MG63 (cell line): ENCODE results near the gene ITGA3. TPM values are rescaled to one million over a fixed set of nuclear protein-coding genes. Genes with fewer than 3 reads are reported as not detected.
"Not testable (repeated sequence)": the region's sequence is repeated elsewhere in the genome, so short reads cannot be mapped to it uniquely, and the experiment has no call there.

Source experiments
- DNase-seq: peaks from one replicate; pipeline ENCODE4 v3.0.0-alpha.2; 2020
- H3K27me3 ChIP-seq: fragments of 250-450 bp; sonication (Bioruptor Pico); 2 replicates; pipeline ENCODE4 v1.5.1; 2020; ENCODE audit warnings: mild to moderate bottlenecking, moderate library complexity
- H3K36me3 ChIP-seq: fragments of 250-450 bp; sonication (Bioruptor Pico); 2 replicates; pipeline ENCODE4 v1.5.1; 2020; ENCODE audit warnings: mild to moderate bottlenecking, moderate library complexity
- H3K4me3 ChIP-seq: fragments of 250-450 bp; sonication (Bioruptor Pico); 2 replicates; pipeline ENCODE4 v1.5.1; 2020; ENCODE audit warnings: mild to moderate bottlenecking, moderate library complexity
- H3K9me3 ChIP-seq: fragments of 250-450 bp; sonication (Bioruptor Pico); 2 replicates; pipeline ENCODE4 v1.5.1; 2020; ENCODE audit warnings: mild to moderate bottlenecking, moderate library complexity
- total RNA-seq: library from RNA; depleted of rRNA; stranded (reverse); fragments of >200 nt; shearing (Covaris generic); gene quantifications from 2 replicates; pipeline ENCODE4 v1.2.3, GENCODE V29; 2014; ENCODE audit warnings: low replicate concordance

ITGA3 gene
- total RNA-seq, 1 experiment from 2014 or later: 248 TPM

DNA sequence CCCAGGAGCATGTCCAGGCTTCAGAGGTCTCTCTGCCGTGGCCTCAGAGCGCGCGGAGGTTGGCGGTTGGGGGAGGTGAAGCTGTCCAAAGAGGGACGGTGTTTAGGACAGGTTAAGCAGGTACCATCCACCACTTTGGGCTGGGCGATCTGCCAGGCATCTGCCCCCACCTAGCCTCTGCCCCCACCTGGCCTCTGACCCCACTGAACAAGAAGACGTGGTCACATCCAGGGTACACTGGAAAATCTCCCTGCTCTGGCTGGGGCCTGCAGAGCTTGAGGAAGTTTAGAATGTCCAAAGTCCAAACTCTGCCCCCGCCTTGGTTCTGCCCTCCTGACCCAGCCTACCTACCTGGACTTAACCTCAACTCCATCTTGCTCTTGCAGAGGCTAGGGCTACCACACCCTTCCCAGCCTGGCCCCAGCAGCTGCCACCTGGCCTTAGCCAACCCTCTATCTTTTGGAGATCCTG, 1.6 kb downstream of the ITGA3 start:
- no peaks in the 10 kb centered on the region for H3K9me3 ChIP-seq
- peak overlapping the region; percentile 89 for H3K4me3 ChIP-seq
- no peaks in the 10 kb centered on the region for H3K27me3 ChIP-seq
- peaks cover 48% of the 10 kb centered on the region for H3K36me3 ChIP-seq
- DNase-seq: no peak

DNA sequence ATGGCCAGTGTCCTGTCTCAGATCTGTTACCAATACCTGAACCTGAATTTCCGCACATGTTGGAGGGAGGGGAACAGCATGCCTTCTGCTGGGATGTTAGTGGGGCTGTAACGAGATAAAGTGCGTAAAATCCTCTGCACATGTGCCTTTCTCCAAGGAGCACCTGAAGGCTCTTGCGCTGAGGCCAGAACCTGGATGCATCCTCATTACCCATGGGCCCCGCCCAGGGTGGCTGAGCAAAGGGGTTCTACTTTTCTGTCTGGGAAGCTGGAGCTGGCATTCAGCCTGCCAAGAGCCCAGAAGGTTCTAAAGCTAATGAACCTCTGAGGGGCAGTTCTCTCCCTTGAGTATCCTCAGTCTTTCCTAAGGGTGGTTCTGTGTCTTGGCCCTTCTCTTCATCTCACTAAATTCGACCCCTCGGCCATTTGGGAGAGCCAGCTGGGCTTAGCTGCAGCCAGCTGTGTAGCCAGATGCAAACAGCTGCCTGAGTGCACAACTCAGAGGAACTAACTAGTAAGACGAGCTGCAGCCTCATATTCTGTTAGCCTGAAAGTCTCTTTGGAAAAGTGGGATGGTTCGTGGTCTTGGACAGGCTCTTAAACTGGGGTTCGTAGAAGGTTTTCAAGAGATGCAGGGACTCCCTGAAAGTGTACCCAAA, 2.5 kb downstream of the ITGA3 start:
- H3K4me3 ChIP-seq: peak overlapping the region; percentile 89
- DNase-seq: no peak
- no peaks in the 10 kb centered on the region for H3K27me3 ChIP-seq
- H3K9me3 ChIP-seq: no peaks in the 10 kb centered on the region
- H3K36me3 ChIP-seq: peaks cover 54% of the 10 kb centered on the region

DNA sequence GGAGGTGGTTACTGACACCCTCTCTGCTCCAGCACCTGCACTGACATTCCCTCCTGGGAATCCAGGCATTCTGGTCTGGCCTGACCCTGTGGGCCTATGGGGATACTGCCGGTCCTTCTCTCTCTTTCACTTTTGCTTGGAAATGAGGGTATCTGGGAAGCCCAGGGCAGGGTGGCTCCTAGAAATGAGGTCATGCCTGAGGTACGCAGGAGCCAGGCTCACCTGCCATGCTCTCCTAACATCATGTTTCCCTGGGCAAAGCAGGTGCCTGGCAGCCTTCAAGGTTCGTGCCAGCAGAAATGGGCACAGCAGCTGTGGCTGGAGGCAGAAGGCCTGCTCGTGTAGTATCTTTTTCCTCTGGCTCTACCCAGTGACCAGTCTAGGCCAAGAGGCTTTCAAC, 3.3 kb downstream of the ITGA3 start:
- Histone ChIP-seq H3K9me3 (no peaks in the 10 kb centered on the region), H3K36me3 (peaks cover 62% of the 10 kb centered on the region), H3K27me3 (no peaks in the 10 kb centered on the region), H3K4me3 (peak overlapping the region; percentile 89)
- DNase-seq: no peak

DNA sequence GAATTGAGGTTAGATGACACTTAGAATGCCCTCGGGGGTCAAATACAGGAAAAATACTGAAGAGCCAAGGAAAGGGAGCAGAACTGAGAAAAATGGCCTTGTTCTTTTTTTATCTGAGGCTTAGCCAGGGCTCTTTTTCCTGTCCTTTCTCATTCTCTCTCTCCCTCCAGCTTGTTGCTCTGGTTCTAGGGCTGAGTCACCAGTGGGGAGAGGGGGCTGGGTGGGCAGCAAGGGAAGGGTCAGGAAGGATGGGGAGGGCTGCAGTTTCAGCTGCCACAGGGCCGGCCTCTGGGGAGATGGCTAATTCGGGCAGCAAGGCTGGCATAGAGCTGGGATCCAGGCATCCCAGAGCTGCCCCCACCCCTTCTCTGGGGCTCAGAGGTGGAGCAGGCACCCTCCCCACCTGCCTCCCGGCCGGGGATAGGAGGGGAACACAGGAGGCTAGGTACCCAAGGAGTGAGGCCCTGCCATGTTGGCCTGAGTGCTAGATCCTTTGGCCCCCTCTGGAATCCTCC, 3.9 kb downstream of the ITGA3 start:
- peaks cover 66% of the 10 kb centered on the region for H3K36me3 ChIP-seq

DNA sequence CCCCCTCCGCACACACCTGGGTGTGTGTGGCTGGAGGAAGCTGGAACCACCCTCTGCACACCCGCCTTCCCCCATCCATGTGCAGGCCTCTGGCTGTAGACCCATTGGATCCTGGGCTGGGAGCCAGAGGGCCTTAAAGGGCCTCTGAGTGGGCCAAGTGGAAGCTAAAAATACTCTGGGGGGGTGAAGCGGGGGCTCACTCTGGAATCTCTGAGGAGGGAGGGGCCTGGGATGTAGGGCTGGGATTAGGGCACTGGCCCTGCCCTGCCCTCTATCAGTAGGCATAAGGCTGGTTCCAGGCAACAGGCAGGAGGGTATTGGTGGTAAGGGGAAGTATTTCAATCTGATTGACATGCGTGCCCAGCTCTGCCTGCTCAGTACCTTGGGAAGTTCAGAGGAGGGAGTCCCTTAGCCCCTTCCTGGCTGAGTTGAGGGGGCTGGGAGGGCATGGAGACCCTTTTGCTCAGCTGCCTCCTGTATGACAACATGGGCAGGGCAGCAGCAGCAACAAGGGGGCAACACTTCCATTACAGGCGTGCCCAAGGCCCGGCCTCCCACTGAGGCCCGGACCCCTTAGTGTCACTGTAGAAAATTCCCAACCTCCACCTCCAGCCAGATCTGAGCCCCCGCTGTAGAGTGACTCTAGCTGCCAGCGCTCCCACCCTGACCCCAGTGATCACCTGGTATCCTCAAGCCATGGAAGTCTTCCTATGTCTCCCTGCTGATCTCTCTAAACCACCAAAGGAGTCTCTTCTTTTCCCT, 5.2 kb downstream of the ITGA3 start:
- H3K27me3 ChIP-seq: no peaks in the 10 kb centered on the region
- peaks cover 77% of the 10 kb centered on the region for H3K36me3 ChIP-seq
- H3K4me3 ChIP-seq: peak overlapping the region; percentile 3; the same call in 1 of the 2 replicates
- peak; percentile 97 for DNase-seq
- H3K9me3 ChIP-seq: no peaks in the 10 kb centered on the region

More for the DNA sequence above, 3.9 kb downstream of the ITGA3 start:
- peak; percentile 86 for DNase-seq
- peak overlapping the region; percentile 13 for H3K4me3 ChIP-seq
- no peaks in the 10 kb centered on the region for H3K9me3 ChIP-seq
- no peaks in the 10 kb centered on the region for H3K27me3 ChIP-seq

DNA sequence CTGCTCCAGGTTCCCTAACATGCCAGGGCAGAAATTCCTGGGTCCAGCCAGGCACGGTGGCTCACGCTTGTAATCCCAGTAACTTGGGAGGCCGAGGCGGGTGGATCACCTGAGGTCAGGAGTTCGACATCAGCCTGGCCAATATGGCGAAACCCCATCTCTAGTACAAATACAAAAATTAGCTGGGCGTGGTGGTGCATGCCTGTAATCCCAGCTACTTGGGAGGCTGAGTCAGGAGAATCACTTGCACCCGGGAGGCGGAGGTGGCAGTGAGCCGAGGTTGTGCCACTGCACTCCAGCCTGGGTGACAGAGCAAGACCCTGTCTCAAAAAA, 5.8 kb downstream of the ITGA3 start:
- DNase-seq: peak; percentile 55
- Histone ChIP-seq H3K36me3 (peaks cover 79% of the 10 kb centered on the region), H3K4me3 (peak overlapping the region; percentile 3; the same call in 1 of the 2 replicates)
- H3K27me3 ChIP-seq, H3K9me3 ChIP-seq: not testable (repeated sequence)

DNA sequence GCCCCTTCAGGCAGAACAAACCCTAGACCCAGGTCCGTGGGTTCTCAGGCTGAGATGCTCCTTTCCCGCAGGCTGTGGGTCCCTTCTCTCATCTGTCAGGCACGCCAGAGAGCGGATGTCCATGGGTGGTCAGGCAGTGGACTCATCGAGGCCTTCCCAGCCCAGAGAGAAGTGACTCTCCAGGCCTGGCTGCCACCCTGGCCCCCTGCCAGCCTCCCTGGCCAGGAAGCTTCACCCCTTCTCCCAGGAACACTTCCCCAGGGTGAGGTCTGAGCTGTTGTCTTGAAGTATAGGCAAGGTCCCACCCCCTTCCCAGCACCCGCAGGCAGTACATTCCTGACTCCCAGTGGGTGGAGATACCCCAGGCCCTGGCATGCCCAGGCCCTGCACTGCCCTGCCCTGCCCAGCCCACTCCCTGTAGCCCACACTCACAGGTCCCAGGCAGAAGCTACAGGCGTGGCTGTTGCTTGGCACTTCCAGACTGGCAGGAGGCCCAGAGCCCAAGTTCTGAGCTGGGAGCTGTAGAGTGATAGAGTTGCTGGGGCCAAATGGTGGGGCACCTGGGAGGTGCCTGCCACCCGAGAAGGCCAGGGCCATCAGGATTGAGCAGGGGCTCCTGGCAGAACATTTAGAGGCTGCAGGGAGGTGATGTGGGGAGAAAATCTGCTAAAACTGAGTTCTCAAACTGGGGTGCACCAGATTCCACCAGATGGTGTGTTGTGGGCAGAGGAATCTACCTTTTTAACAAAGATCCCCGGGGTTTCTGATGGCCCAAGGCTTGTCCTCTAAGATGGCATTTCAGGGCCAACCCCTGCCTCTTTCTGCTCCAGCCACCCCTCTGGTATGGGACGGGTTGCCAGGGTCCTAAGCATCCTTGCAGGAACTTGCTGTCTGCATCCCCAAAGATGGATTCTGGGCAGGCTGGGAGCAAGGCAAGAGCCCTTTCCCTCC, 6.7 kb downstream of the ITGA3 start:
- Histone ChIP-seq H3K27me3 (no peaks in the 10 kb centered on the region), H3K36me3 (peaks cover 79% of the 10 kb centered on the region), H3K4me3 (peak overlapping the region; percentile 14; the same call in 1 of the 2 replicates), H3K9me3 (no peaks in the 10 kb centered on the region)
- DNase-seq: peak; percentile 100

DNA sequence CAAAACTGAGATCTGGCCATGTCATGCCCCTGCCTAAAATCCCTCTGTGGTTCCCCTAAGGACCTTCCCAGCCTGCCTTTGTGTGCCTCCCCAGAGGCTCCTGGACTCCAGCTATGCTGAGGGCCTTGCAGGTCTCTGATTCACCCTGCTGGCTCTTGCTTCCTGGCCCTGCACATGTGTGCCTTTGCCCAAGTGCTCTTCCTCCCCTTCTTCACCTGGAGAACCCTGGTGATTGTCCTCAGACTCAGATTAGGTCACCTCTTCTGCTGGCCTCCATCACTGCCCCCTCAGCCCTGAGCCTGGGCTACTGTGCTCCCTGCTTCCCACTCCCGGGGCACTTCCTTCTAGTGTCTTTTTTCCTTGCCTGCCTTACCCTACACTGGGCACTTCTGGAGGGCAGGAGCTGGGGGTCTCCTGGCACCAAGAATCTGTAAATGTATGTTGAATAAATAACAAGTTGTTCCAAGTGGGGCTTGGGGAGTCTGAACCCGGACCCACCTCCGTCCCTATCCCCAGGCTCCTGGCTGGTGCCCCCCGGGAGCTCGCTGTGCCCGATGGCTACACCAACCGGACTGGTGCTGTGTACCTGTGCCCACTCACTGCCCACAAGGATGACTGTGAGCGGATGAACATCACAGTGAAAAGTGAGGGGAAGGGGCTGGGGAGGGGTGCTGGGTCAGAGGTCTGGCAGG, 7.8 kb downstream of the ITGA3 start:
- Histone ChIP-seq H3K4me3 (no peak overlapping the region), H3K9me3 (no peaks in the 10 kb centered on the region), H3K27me3 (no peaks in the 10 kb centered on the region), H3K36me3 (peaks cover 78% of the 10 kb centered on the region)
- peak; percentile 72 for DNase-seq

DNA sequence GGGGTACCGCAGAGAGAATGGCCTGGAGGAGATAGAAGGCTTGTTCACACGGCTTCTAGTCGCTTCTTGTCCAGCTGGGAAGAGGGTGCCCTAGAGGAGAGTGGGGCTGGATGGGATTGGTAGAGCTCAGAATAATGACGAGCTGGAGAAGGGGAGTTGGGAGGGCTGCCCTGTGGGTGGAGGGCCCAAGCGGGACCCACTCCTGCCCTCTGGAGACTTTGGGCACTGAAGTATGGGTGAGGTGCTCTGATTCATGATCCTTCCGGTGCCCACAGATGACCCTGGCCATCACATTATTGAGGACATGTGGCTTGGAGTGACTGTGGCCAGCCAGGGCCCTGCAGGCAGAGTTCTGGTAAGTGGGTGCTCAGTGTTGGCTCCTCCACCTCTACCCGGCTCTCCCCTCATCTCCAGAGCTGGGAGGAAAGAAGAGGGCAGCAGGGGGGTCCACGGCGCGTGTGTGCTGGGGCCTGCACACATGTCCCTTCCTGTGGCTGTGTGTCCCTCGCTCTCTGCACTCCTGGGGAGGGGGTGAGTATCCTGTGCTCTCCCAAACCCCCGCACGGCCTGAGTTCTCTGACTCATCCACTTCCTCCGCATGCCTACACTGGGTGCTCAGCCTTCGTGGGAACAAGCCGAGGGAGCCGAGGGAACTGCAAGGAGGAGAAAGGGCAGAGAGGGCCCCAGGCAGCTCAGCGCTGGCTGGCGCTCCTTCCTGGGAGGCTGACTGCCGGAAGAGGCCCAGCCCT, 8.5 kb downstream of the ITGA3 start:
- Histone ChIP-seq H3K36me3 (peaks cover 78% of the 10 kb centered on the region), H3K9me3 (no peaks in the 10 kb centered on the region), H3K27me3 (no peaks in the 10 kb centered on the region), H3K4me3 (no peak overlapping the region)
- DNase-seq: peak; percentile 99

DNA sequence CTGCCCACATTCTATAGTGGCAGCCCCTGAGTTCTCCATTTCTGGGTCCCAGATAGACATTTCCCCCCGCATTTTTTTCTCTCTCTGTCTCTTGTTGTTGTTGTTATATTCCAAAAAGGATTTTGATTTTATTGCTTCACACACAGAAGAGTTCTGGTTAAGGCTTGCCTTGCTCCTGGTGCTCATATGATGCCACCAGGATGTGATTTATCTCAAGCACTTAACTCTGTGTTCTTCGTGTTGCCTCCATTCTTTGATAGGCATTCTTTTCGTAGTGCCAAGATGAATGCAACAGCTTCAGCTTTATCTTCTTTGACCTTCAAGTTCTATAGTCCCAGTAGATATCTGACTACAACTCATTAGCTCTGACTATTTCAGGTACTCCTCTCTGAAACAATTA, 9.1 kb downstream of the ITGA3 start:
- peaks cover 83% of the 10 kb centered on the region for H3K36me3 ChIP-seq
- DNase-seq: no peak
- H3K4me3 ChIP-seq: no peak overlapping the region

DNA sequence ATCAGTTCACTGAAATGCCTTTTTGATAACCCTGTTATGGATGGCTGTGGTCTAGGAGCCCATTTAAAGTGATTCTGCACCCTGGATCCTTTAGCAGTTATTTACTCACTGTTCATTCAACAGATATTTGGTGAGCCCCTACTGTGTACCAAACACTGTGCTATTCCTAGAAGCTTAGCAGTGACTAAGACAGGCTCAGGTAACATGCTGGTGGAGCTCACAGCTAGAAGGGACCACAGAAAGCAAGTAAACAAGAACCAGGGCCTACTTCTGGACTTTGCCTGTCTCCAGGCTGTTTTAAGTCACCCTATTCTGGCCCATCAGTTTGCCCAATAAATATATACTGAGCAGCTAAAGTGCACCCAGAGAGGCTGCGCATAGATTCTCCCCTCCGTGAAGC, 11.1 kb downstream of the ITGA3 start:
- no peak overlapping the region for H3K4me3 ChIP-seq
- H3K36me3 ChIP-seq: peaks cover 86% of the 10 kb centered on the region
- no peak for DNase-seq
- H3K27me3 ChIP-seq: no peaks in the 10 kb centered on the region
- no peaks in the 10 kb centered on the region for H3K9me3 ChIP-seq

More for the DNA sequence above, 9.1 kb downstream of the ITGA3 start:
- Histone ChIP-seq H3K27me3 (no peaks in the 10 kb centered on the region), H3K9me3 (no peaks in the 10 kb centered on the region)

DNA sequence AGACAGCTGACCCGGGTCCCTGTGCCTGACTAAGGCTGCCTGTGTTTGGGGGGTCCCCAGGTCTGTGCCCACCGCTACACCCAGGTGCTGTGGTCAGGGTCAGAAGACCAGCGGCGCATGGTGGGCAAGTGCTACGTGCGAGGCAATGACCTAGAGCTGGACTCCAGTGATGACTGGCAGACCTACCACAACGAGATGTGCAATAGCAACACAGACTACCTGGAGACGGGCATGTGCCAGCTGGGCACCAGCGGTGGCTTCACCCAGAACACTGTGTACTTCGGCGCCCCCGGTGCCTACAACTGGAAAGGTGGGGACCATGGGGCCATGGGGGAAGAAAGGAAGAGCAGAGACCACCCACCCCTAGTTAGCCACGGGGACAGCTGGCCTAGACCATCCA, 12.1 kb downstream of the ITGA3 start:
- Histone ChIP-seq H3K4me3 (no peak overlapping the region), H3K36me3 (peaks cover 90% of the 10 kb centered on the region), H3K27me3 (no peaks in the 10 kb centered on the region), H3K9me3 (no peaks in the 10 kb centered on the region)
- no peak for DNase-seq

DNA sequence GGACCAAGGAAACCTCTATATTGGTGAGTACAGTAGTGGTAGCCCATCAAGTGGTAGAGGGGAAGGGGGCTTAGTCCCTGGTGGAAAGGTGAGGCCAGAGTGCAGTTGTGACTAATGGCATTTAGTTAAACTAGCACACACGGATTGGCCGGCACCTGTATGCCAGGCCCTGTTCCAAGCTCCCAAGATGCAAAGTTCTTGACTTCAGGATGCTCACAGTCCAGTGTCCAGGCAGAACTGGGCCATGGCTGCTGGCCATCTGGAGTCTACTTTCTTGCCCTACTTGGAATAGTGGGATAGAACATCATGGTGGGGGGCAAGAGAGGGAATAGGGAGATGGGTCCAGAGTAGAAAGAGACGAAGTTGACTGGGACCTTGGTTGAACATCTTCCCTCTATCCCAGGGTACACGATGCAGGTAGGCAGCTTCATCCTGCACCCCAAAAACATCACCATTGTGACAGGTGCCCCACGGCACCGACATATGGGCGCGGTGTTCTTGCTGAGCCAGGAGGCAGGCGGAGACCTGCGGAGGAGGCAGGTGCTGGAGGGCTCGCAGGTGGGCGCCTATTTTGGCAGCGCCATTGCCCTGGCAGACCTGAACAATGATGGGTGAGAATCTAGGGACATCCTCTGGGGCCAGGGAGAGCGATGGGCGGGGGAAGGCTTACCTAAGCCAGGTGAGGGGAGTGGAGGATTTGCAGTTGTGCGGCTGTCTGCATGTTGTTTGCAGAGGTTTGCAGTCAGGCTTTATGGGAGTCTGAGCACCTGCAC, 15.2 kb downstream of the ITGA3 start:
- H3K36me3 ChIP-seq: peaks cover 94% of the 10 kb centered on the region
- no peak overlapping the region for H3K4me3 ChIP-seq
- no peaks in the 10 kb centered on the region for H3K27me3 ChIP-seq
- H3K9me3 ChIP-seq: no peaks in the 10 kb centered on the region
- DNase-seq: no peak

DNA sequence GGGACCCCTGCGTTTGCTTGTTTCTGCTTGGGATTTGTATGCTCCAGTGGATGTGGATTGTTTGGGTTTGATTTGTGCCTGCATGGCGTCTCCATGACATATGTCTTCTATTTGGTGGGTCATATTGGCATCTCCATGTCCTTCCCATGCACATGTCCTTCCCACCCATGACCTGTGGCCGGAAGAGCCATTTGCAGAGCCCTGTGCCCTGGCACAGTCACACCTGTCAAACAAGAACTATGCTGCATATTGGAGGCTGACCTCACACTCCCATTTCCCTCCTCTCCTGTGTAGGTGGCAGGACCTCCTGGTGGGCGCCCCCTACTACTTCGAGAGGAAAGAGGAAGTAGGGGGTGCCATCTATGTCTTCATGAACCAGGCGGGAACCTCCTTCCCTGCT, 15.8 kb downstream of the ITGA3 start:
- H3K9me3 ChIP-seq: no peaks in the 10 kb centered on the region
- H3K27me3 ChIP-seq: no peaks in the 10 kb centered on the region
- no peak overlapping the region for H3K4me3 ChIP-seq
- peaks cover 94% of the 10 kb centered on the region for H3K36me3 ChIP-seq
- no peak for DNase-seq

DNA sequence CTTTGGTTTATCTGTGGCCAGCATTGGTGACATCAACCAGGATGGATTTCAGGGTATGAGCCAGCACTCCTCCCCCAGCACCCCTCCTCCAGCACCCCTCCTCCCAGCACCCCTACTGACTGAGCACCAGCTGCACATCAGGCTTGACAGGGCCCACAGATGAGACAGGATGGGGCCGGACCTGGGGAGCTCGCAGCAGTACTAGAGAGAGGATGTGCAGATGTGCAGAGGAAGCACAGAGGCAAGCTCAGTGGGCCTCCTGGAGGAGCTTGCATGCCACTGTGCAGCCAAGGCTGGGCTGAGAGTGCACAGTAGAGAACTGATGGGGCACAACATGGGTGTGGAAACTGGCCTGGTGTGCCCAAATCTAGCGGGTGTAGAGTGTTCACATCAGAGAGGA, 16.2 kb downstream of the ITGA3 start:
- no peak for DNase-seq
- H3K9me3 ChIP-seq: no peaks in the 10 kb centered on the region
- H3K4me3 ChIP-seq: no peak overlapping the region
- H3K27me3 ChIP-seq: no peaks in the 10 kb centered on the region
- H3K36me3 ChIP-seq: peaks cover 94% of the 10 kb centered on the region
